ENCODE measurements around the gene MEF2C.

Gene MEF2C

DNA sequence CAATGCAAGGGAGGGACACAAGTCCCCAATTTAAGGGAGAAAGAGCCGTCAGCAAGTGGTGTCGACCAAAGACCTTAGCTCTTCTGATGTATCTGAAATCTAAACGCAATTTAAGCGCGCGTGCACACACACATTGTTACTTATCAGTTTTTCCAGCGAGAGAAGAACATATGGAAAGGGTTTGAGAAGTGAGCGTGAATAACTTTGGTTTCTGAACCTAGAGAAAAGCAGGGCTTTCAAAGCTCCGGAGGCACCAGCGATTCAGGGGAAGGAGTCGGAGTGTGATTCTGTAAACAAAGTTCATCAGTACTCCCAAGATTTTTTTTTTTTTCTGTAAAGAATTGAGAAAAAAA is 191.8 kb downstream of the MEF2C start:
- Mint-ChIP-seq H3K4me1 (peaks cover 33% of the 10 kb centered on the region), H3K4me3 (peak overlapping the region; percentile 70), H3K27me3 (ENCODE audit: low read depth, poor library complexity) (peaks cover 100% of the 10 kb centered on the region), H3K36me3 (ENCODE audit: low read depth) (no peaks in the 10 kb centered on the region), H3K27ac (no peak overlapping the region), H3K9me3 (peaks cover 8% of the 10 kb centered on the region)
- TF ChIP-seq, protein P1, sequence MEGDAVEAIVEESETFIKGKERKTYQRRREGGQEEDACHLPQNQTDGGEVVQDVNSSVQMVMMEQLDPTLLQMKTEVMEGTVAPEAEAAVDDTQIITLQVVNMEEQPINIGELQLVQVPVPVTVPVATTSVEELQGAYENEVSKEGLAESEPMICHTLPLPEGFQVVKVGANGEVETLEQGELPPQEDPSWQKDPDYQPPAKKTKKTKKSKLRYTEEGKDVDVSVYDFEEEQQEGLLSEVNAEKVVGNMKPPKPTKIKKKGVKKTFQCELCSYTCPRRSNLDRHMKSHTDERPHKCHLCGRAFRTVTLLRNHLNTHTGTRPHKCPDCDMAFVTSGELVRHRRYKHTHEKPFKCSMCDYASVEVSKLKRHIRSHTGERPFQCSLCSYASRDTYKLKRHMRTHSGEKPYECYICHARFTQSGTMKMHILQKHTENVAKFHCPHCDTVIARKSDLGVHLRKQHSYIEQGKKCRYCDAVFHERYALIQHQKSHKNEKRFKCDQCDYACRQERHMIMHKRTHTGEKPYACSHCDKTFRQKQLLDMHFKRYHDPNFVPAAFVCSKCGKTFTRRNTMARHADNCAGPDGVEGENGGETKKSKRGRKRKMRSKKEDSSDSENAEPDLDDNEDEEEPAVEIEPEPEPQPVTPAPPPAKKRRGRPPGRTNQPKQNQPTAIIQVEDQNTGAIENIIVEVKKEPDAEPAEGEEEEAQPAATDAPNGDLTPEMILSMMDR (IDR thresholded peaks at IDR 0.05), result no peak
- no peak for DNase-seq

DNA sequence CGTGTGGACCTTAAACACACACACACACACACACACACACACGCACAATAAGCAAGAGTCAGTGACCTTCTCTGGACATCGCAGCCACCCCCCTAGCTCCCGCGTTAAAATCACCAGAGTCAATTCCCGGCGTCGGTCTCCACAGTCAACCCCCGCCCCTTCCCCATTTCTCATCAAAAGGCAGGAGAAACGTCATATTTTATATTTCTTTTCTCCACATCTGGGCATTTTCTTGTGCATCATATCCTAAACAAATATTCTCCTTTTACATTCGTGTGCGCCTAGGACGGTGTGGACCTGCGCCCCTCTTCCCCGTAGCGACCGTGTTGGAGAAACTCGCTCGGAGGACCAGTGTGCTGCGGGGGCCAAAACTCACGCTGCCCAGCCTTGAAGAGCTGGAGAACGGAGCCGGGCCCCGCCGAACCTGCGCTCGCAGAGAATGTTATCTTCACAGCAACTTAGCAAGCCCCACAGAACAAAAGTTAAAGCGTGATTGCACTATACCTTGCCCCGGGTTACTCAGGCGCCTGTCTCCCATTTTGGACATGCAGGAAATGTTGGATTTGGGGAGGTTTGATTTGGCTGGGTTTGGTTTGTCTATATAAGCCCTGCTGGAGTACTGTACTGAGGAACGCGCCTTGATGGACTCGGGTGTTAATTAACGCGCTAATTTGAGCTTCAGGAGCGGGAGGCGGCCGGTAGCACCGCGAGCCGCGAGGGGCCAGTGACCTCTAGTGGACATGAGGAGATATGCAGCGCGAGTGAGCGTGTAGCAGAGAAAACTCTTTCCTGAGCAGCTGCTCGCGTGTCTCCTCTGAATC is 192.4 kb downstream of the MEF2C start:
- H3K27ac Mint-ChIP-seq, result no peak overlapping the region
- TF ChIP-seq, protein P1 (IDR thresholded peaks at IDR 0.05), result peak; percentile 96
- H3K4me1 Mint-ChIP-seq, result peaks cover 33% of the 10 kb centered on the region
- peak; percentile 75 for DNase-seq
- peak overlapping the region; percentile 70 for H3K4me3 Mint-ChIP-seq
- peaks cover 8% of the 10 kb centered on the region for H3K9me3 Mint-ChIP-seq
- peaks cover 100% of the 10 kb centered on the region for H3K27me3 Mint-ChIP-seq (ENCODE audit: low read depth, poor library complexity)
- no peaks in the 10 kb centered on the region for H3K36me3 Mint-ChIP-seq (ENCODE audit: low read depth)

DNA sequence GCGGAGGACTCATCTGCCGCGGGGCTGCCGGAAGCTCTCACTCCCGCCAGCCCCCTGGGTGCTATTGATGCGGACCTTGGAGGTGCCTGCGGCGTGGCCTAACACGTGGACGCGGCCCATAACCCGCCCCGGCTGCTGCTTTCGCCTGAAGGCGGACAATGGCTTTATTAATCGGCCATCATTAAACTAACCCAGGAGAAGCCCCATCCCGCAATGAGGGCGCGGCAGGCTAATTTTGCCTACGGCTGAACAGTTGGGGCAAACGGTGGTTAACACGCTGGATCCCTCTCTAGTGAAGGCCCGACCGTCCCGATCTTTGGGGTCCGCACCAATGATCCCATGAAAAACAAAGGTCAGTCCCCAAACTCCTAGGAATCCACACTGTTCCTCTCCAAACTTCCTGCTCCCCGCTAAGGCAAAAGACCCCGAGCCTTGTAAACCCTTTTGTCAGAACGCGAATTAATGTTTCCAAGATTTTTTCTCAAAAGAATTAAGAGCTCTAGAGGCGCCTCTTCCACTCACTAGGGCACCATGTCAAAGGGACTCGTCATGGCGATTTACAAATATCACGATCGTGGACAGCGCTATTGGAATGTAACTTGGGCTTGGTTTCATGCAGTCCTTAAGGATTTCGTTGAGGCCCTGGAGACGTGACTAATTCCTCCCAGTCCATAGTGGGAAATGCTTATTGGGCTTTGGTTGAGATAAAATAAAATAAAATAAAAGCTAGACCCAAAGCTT is 193.1 kb downstream of the MEF2C start:
- Mint-ChIP-seq H3K36me3 (ENCODE audit: low read depth) (no peaks in the 10 kb centered on the region), H3K4me1 (peaks cover 38% of the 10 kb centered on the region), H3K27ac (no peak overlapping the region), H3K27me3 (ENCODE audit: low read depth, poor library complexity) (peaks cover 100% of the 10 kb centered on the region), H3K9me3 (peaks cover 4% of the 10 kb centered on the region), H3K4me3 (peak overlapping the region; percentile 5)
- no peak for DNase-seq
- TF ChIP-seq, protein P1 (IDR thresholded peaks at IDR 0.05), result no peak

DNA sequence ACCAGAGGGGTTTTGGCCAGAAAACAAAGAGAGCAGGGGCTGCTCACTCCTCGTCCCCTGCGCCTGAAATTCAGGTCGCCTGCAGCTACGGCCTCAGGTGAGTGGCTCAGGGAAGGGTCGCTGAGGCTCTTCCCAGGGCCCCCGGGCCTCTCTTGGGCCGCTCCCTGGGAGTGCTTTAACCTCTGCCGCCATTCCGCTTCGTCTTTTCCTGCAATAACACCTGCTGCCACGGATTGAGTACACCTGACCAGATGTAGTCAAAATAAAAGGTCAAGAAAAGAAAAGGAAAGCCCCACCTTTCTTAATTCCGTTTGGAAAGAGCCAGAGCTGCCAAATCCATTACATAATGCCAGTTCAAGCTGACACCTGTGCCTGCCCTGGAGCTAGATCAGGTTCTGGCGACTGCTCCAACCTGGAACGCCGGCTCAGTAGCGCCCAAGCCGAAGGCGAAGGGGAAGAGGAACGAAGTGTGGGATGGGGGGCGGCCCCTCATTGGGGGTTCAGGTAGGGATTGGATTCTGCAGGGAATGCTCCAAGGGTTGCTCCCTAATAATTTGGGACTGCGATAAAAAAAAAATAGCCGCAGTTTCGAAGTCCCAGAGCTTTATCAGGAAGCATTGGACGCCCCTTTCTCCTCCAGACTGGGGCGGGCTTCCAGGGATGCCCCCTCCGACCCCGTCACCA is 193.9 kb downstream of the MEF2C start:
- Mint-ChIP-seq H3K27me3 (ENCODE audit: low read depth, poor library complexity) (peaks cover 100% of the 10 kb centered on the region), H3K4me1 (peaks cover 34% of the 10 kb centered on the region), H3K9me3 (no peaks in the 10 kb centered on the region), H3K27ac (no peak overlapping the region), H3K4me3 (no peak overlapping the region), H3K36me3 (ENCODE audit: low read depth) (no peaks in the 10 kb centered on the region)
- DNase-seq, result no peak
- TF ChIP-seq, protein P1 (IDR thresholded peaks at IDR 0.05), result no peak

DNA sequence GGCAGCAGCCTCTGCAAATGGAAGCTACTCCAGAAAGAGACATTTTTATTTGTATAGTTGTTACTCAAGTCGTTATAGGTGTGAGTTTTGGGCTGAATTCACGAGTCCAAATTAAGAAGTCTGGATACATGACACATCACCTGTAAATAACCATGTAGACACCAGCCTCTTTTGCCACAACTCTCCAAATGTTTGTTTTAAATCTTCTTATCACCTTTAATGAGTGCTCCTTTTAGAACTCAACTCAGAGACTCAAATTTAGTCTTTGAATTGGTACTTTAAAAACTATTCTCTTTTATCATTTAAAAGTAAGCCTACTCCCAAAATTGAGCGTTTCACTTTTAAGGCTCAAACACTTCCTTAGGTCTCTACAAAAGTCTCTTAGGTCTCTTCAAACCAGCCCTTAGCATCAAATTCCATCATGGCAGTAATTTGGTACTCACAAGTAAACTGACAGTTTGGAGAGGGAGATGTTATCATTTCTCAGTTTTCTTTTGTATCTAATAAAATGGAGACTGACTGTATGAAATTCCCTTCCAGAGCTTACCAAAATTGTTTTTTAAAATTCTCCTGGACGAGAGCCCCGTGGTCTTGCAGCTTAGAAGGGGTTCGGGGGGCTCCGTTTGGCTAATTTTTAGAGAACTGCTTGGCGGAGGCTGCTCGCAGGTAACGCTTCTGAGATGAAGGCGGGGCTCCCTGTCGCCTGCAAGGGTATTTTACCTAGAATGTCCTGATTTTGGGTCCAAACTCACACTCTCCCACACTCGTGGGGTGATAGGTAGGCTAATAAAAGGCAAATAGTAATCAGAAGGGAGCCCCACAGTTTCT is 194.6 kb downstream of the MEF2C start:
- H3K27me3 Mint-ChIP-seq (ENCODE audit: low read depth, poor library complexity), result peaks cover 100% of the 10 kb centered on the region
- no peaks in the 10 kb centered on the region for H3K9me3 Mint-ChIP-seq
- no peak overlapping the region for H3K27ac Mint-ChIP-seq
- TF ChIP-seq, protein P1 (IDR thresholded peaks at IDR 0.05), result no peak
- no peak overlapping the region for H3K4me3 Mint-ChIP-seq
- no peaks in the 10 kb centered on the region for H3K36me3 Mint-ChIP-seq (ENCODE audit: low read depth)
- no peak for DNase-seq
- H3K4me1 Mint-ChIP-seq, result peaks cover 41% of the 10 kb centered on the region
